SKM-1 (cell line): ENCODE results near the gene MZF1.

Experiments used
- DNase-seq: peaks from one replicate; lab custom pipeline; 2025; ENCODE audit not compliant: unreplicated experiment; lab: John Stamatoyannopoulos, UW

MZF1 gene

DNA sequence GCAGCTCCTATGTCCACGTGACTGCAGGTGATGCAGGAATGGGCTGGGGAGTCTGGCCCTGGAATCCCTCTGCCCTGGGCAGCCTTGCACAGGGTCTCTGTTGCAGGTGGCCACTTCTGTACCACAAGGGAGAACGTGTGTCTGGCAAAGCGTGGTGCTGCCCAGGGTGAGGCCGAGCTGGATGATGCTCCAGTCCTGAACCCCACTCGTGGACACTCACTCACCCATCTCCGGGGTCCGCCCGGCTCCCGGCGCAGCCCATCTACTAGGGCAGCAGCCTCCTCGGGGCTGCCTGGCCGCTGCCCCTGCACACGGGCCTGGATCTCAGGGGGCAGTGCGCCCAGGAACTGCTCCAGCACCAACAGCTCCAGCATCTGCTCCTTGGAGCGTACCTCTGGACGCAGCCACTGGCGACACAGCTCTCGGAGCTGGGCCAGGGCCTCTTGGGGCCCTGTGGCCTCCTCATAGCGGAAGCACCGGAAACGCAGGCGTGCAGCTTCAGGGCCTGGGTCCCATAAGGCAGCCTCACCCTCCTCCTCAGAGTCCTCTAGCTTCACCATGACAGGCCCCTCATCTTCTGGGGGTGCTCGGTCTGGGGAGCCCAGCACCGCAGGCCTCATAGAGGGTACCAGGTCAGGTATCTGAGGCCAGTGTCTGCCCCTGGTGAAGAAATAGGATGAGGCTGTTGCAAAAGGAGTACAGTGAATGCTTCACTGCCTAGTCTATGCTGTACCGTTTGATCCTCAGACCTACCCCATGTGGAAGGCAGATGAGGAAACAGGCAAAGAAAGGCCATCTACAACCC lies 2.2 kb downstream of the MZF1 start:
- no peak for DNase-seq

DNA sequence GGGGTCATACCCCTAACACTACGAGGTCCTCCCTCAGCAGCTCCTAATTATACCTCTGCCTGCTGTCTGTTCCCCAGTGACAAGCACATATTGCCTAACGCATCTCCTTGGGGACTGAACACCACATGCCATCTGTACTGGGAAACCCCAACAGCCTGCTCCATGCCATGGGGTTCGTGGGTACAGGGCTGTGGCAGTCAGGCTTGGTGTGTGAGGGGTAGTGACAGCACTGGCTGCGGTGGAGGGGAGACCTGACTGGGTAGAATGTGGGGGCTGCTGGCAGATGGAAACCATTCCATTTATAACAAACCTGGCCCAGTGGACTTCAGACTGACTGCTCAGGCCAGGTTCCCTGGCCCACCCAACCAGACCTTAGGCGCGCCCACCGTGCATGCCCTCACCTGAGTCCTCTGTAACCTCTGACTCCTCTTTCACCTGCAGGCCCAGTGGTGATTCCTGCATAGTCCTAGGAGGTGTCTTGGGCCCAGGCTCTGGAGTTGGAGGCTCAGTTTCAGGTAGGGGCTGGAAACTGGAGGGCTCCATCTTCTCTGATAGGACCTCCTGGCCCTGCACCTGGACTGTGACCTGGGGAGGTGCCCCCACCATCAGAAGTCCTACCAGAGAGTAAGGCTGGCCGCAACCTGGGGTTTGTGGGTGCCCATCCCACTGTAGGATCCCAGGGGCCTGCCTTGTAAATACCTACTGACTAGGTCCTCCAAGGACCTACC lies 3.0 kb downstream of the MZF1 start:
- DNase-seq = no peak

DNA sequence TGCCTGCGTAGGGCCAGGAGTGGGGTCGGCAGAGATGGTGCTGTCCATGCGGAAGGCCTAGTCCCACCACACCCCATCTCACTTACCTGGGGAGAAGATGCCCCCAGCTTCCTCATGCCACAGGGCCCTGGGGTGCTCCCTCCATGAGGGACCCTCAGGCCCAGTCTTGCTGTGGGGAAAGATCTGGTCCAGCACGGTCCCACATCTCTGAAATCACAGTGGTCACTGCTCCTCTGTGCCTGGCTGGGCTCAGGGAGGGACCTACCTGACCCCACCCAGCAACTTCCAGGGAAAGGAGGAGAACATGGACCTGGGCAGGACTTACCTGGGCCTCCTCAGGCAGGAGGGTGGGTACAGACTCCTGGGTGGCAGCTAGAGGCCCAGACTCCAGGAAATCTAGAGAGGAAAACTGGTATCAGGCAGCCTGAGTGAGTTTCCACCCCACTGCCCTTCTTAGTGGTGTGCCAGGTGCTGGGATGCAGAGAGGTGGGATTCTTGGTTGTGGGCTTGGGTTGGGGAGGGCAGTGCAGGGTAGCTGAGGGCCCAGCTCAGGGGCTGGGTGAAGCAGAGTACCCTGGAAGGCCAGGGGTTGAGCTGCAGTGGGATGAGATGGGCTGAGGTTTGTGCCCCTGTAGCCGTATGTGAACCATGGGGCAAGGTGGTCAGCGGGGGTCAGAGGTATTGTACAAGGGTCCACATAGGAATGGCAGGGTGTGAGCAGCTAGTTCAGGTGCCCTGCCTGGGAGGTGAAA lies 3.8 kb downstream of the MZF1 start:
- DNase-seq = no peak

DNA sequence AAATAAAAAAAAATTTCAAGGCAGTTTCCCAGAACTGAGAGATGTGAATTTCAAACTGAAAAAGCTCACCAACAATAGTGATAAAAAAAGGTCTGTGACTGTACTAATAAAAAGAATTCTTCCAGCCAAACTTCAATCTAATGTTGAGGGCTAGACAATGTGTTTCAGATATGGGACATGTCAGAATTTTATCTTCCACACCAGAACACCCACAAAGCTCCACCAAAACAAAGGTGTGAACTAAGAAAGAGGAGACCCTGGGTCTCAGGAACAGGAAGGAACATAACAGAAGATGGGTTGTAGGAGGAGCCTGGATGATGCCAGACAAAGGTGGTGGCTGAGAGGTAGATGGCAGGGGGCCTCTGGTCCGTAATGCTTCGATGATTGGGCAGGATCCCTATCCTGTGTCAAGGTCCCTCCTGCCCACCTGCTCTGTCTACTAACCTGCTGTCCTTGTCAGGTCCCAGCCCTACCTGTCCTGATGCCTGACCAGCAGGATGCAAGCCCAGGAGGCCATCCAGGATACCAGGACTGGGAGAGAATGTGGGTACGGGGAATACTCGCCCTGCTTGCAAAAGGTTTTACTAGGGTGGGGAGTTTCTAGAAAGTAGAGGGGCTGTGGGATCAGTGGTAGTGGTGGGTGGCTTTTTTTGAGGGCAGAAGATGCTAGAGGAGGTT lies 4.5 kb downstream of the MZF1 start:
- no peak for DNase-seq

DNA sequence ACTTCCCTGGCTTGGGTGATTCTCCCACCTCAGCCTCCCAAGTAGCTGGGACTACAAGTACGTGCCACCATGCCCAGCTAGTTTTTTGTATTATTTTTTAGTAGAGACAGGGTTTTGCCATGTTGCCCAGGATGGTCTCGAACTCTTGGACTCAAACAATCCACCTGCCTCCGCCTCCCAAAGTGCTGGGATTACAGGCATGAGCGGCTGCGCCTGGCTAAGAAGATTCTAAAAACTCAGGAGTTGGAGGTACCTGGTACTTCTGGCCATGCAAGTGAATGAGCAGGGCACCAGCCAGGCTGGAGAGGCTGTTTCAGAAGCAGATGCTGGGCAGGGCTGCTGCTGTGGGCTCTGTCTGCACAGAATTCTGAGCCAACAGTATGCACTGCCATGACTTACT lies 6.1 kb downstream of the MZF1 start:
- no peak for DNase-seq

DNA sequence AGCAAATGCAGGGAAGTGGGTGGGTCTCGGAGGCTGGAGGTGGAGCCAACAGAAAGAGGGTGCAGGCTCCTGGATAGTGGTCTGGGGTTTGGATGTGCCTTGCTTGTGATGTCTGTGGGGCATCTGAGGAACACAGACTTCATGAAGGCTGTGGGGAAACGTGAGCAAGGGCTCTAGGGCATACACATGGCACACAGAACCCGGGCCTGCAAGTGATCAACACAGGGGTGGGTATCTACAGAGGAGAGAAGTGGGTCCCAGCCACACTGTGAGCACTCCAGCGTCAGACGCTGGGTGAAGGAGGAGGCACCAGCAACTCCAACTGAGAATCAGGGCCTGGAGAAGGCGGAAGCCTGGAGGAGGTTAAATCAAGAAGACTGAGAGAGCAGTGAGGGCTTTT lies 9.3 kb downstream of the MZF1 start:
- DNase-seq = no peak

DNA sequence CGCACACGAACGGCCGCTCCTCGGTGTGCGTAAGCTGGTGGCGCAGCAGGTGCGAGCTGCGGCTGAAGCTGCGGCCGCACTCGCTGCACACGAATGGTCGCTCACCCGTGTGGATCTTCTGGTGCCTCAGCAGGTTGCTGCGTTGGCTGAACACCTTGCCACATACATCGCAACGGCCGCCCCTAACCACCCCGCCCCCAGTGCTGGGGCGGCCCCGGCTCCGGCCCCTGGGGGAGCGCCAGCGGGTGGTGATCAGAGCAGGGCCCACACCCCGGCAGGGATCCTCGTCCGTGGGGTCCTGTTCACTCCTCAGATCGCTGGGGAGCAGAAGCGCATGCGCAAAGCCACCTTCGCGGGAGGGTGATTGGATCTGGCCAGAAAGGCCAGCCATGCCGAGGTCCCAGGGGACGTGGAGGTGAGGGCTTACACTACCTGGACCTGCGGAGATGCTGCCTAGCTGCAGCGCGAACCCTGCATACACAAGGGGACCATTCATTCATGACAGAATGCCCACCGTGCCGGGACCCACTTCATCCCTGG lies 10.0 kb downstream of the MZF1 start:
- DNase-seq = no peak

DNA sequence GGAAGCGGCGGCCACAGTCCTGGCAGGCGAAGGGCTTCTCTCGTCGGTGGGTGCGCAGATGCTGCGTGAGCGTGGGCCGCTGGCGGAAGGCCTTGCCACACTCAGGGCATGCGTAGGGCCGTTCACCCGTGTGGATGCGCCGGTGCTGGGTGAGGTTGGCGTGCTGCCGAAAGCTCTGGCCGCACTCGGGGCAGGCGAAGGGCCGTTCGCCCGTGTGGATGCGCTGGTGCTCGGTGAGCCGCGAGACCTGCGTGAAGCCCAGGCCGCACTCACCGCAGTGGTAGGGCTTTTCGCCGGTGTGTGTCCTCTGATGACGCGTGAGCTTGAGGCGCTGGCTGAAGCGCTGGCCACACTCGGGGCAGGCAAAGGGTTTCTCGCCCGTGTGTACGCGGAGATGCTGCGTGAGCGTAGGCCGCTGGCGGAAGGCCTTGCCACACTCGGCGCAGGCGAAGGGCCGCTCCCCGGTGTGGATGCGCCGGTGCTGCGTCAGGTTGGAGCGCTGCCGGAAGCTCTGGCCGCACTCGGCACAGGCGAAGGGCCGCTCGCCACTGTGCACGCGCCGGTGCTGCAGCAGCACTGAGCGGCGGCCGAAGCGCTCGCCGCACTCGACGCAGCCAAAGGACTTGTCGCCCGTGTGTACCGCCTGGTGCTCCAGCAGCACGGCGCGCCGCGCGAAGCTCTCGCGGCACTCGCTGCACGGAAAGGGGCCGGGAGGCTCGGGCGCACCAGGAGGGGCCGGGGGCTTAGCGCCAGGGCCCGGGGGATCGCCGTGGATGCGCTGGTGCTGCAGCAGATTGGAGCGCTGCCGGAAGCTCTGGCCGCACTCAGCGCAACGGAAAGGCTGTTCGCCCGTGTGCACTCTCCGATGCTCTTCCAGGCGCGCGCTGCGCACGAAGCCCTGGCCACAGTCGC lies 10.8 kb downstream of the MZF1 start:
- DNase-seq = no peak

DNA sequence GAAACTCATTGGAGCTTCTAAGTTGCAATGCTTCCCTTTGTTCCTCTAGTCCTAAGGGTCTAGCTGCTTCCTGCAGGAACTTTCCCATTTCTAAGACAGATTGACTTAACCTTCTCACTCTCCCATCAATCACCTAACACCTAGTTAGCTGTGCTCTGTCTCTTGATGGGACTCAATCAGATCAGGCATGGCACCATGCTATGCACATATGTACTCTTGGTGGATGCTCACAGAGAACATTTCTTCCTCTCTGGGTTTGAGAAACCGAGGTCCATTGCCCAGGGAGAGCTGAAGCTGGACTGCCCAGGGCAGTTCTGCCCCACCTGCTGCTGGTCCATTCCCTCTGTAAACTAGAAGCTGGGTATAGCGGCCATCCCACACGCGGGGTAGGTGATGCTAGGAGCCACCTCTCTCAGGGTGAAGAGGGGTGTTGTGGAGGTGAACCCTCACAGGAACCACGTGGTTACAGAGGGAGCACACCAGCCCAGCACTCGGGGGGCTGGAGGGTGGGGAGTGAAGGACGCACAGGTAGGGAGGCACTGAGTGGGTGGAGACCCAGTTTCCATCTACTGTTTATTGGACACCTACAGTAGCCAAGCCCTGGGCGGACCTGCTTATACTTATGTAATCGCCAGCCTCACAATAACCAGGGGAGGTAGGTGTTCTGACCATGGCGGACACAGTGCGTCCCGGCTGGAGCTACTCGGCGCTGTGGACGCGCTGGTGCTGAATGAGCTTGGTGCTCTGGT lies 11.6 kb downstream of the MZF1 start:
- no peak for DNase-seq

DNA sequence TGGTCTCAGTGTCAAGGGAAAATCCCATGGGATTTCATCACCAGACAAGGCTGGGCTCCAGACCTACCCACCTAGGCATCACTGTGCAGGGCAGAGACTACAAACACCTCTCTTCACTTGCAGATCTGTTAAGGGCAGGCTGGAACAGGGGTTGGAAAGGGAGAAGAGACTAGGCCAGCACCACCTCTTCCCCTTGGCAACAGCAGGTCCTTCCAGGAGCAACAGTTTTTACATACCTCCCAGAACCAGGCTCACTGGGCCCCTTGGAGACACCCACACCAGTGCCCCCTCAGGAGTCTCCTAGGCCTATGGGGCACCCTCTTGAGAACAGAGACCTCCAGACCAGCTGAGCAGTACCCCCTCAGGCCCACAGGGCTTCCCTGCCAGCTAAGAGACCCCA lies 12.2 kb downstream of the MZF1 start:
- no peak for DNase-seq

DNA sequence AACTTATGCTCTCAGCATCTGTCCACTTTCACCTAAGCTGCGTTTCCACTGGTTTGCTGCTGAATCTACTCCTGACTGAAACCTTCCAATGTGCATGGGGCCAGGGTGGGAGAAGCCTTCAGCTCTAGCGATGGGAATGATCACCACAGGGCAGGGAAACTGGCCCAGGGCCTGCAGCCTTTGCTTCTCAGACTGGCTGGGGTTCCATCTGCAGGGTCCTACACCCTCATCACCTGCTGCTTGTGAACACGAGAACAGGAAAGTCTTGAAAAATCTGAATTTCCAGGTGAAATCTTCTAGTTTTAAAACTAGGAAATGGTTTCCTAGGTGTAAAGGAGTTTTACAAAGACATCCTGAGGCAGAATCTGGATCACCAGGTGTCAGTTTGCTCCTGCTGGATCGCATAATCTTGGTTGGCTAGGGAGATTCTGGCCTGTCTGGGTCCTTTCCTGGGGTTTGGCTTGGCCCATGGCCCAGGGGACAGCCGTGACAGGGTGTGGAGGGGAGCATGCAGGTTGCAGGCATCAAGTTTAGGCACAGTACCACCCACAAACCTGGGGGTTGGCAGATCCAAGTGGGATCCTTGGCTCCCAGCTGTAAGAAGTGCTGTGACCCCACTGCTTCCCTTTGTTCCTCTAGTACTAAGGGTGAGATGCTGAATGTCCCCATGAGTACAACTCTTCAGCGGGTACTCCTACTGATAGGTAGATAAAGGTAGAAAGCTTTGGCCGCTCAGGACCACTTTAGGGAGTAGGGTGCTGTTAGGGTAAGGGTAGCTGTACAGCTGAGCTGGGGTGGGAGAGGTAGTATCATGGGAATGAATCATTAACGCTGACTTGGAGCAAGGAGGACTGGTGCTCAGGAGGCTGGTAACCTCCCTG lies 12.9 kb downstream of the MZF1 start:
- no peak for DNase-seq

DNA sequence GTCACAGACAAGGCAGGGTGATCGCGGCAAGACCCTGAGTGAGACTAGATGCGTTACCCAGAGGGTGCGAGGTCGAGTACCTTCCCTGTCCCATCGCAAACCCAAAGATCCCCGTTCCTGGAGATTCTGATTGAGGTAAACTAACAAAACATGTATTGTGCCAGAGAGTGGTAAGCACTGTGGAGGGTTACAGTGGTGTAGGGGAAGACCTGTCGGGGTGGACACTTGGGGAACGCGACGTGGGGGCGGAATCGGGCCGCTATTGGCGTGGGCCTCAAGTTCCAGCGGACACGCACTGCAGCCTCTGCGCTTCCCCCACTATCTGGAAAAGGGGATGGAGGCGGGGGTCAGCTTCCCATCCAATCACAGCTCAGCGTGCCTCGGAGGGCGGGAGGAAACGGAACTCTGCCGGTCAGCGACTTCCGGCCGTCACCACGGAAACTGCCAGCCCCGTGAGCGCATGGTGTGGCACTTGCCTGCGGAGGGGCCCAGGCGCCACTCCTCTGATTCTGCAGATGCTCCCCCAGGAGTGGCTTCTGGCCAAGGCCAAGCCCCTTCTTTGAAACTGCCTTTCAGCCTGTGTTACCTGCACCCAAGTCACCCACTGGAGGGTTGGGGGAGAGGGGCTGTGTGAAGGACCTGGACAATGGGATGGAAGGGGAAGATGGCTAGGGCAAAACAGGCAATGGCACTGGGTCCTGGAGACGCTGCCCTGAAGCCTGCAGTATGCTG lies 13.7 kb downstream of the MZF1 start:
- DNase-seq = no peak

DNA sequence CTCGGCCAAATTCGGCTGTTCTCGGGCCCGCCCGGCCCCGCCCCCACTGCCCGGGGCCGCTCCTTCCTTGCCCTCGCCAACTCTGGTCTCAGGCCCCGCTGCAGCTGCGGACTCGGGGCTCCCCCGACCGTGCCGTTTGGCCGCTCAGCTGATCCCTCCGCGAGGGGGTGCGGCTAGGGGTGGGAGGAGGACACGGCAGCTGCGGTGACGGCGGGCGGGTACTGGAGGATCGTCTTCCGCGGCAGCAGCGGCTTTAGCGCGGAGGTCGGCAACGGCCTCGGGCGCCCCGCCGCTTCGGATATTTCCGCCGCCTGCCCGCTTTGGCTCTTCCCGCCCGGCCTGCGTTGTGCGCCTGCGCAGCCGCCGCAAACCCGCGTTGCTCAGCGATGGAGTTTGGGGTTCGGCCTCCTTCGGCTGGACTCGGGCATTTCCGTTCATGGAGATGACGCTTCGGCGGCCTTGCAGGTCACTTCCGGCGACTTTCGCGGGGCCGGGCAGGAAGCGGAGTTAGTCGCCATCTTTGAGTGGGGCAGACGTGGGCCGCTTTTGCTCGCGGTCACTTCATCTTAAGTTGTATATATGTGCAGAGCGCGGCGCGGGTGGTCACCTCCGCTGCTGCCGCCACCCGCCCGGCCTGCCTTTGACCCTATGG lies 14.4 kb downstream of the MZF1 start:
- DNase-seq = no peak

DNA sequence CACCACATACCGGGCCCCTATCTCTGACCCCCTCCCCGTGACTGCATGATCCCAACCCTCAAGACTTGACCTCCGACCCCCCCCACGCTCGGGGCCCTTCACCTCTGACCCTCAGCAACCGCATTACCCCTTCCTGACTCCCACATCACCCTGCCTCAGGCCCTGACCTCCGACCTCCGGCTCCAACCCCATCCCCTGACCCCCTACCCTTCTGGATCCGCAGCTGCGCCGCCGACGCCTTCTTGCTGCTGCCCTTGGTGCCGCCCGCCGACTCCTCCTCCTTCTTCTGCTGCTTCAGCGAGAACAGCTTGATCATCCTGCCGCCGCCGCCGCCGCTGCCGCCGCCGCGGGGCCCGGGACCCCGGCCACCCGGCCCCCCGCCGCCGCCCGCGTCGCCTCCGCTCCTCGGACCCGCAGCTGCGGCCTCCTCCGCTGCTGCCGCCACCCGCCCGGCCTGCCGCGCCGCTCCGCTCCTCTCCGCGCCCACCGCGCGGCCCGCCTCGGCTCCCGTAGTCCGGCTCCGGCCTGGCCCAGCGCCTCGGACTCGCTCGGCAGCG lies 15.0 kb downstream of the MZF1 start, which contains the start of gene UBE2M:
Gene UBE2M (minus strand): TSS at position 546 of the 557 bp plus-strand sequence. CDS start 230 bp downstream, at position 316.
- DNase-seq = no peak

DNA sequence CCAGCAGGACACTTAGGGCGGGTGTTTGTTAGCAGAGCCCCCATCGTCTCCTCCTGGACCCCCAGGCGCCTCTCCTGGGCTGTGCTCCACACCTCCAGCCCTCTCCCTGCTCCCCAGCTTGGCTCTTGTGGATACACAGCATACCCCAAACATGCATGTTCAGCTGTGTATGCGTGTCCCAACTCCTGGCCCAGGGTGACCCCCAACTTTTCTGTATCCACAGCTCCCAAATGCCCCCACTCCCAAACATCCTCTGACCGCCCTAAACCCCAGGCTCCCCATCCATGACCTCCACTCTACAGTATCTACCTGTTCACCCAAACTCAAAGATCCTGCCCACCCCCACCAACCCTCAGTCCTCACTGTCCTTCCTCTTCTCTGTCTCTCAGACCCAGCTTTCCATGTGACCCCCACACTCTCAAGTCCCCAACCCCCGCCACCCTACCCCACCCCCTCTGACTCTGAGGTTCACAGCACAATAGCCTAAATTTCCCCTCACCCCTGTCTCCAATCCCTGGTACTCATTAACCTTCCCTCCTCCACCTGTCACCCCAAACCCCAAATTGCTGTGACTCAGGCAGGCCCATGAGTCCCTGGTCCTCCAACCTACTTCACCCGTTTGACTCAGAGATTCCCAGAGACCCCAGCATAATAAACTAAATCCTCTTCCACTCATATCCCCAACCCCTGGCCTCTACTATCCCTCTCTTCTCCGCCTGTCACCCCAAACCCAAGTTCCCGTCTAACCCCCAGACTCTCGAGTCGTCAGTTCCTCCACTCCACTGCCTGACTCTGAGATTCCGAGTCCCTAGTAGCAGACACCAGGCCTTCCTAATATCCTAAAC lies 15.7 kb downstream of the MZF1 start:
- DNase-seq = no peak
